ACC112 (cell line): ENCODE results near the gene KCNMB2.

ENCODE experiments used
- H2AFZ ChIP-seq: fragments of 200-600 bp; sonication (generic); one replicate; pipeline ENCODE4 v1.6.0; 2017; ENCODE audit warnings: antibody characterized with exemption, low read length; ENCODE audit not compliant: unreplicated experiment
- H3K27ac ChIP-seq: fragments of 200-600 bp; sonication (generic); 2 replicates; pipeline ENCODE4 v1.5.1; 2014; ENCODE audit warnings: low read depth, mild to moderate bottlenecking, antibody characterized with exemption, low read length, moderate library complexity
- H3K27me3 ChIP-seq: fragments of 200-600 bp; sonication (generic); 2 replicates; pipeline ENCODE4 v1.6.1; 2014; ENCODE audit warnings: mild to moderate bottlenecking, antibody characterized with exemption, low read length, moderate library complexity, mixed read lengths; ENCODE audit not compliant: insufficient read depth
- H3K36me3 ChIP-seq: fragments of 200-600 bp; sonication (generic); 2 replicates; pipeline ENCODE4 v1.6.1; 2016; ENCODE audit warnings: mild to moderate bottlenecking, antibody characterized with exemption, low read length, moderate library complexity, mixed read lengths; ENCODE audit not compliant: insufficient read depth
- H3K4me1 ChIP-seq: fragments of 200-600 bp; sonication (generic); one replicate; pipeline ENCODE4 v1.6.1; 2016; ENCODE audit warnings: low read length, mixed read lengths; ENCODE audit not compliant: insufficient read depth, unreplicated experiment, control insufficient read depth
- H3K4me3 ChIP-seq: fragments of 200-600 bp; sonication (generic); 2 replicates; pipeline ENCODE4 v1.5.1; 2014; ENCODE audit warnings: mild to moderate bottlenecking, low read depth, low read length
- H3K79me2 ChIP-seq: fragments of 200-600 bp; sonication (generic); one replicate; pipeline ENCODE4 v1.6.0; 2016; ENCODE audit warnings: low read length; ENCODE audit not compliant: control insufficient read depth, unreplicated experiment, insufficient read depth

Gene KCNMB2

GRCh38 chr3:178673529-178673928, 137.3 kb downstream of the KCNMB2 start:
- Histone ChIP-seq H3K4me1 (peaks cover 3% of the 10 kb centered on the region), H3K4me3 (no peak overlapping the region), H3K79me2 (no peaks in the 10 kb centered on the region), H2AFZ (no peak overlapping the region), H3K36me3 (no peaks in the 10 kb centered on the region), H3K27me3 (no peaks in the 10 kb centered on the region), H3K27ac (no peak overlapping the region)

GRCh38 chr3:178676077-178676476, 139.8 kb downstream of the KCNMB2 start:
- Histone ChIP-seq H2AFZ (no peak overlapping the region), H3K27ac (no peak overlapping the region), H3K27me3 (no peaks in the 10 kb centered on the region)

GRCh38 chr3:178676942-178677790, 140.9 kb downstream of the KCNMB2 start:
- Histone ChIP-seq H3K36me3 (no peaks in the 10 kb centered on the region), H3K27me3 (no peaks in the 10 kb centered on the region), H2AFZ (no peak overlapping the region)

More at GRCh38 chr3:178676077-178676476, 139.8 kb downstream of the KCNMB2 start:
- Histone ChIP-seq H3K36me3 (no peaks in the 10 kb centered on the region), H3K4me1 (peaks cover 3% of the 10 kb centered on the region), H3K4me3 (no peak overlapping the region), H3K79me2 (no peaks in the 10 kb centered on the region)

GRCh38 chr3:178677961-178678360, 141.7 kb downstream of the KCNMB2 start:
- no peaks in the 10 kb centered on the region for H3K27me3 ChIP-seq
- no peak overlapping the region for H3K27ac ChIP-seq
- no peaks in the 10 kb centered on the region for H3K4me1 ChIP-seq
- no peaks in the 10 kb centered on the region for H3K36me3 ChIP-seq
- no peak overlapping the region for H3K4me3 ChIP-seq
- H3K79me2 ChIP-seq, result no peaks in the 10 kb centered on the region
- no peak overlapping the region for H2AFZ ChIP-seq

More at GRCh38 chr3:178676942-178677790, 140.9 kb downstream of the KCNMB2 start:
- Histone ChIP-seq H3K27ac (no peak overlapping the region), H3K79me2 (no peaks in the 10 kb centered on the region), H3K4me3 (no peak overlapping the region), H3K4me1 (no peaks in the 10 kb centered on the region)

GRCh38 chr3:178680037-178680436, 143.8 kb downstream of the KCNMB2 start:
- H3K27ac ChIP-seq, result no peak overlapping the region
- no peaks in the 10 kb centered on the region for H3K27me3 ChIP-seq
- no peak overlapping the region for H2AFZ ChIP-seq
- H3K79me2 ChIP-seq, result no peaks in the 10 kb centered on the region
- no peaks in the 10 kb centered on the region for H3K4me1 ChIP-seq
- H3K4me3 ChIP-seq, result no peak overlapping the region
- H3K36me3 ChIP-seq, result no peaks in the 10 kb centered on the region

GRCh38 chr3:178680489-178680888, 144.3 kb downstream of the KCNMB2 start:
- H3K79me2 ChIP-seq, result no peaks in the 10 kb centered on the region
- no peak overlapping the region for H2AFZ ChIP-seq
- no peaks in the 10 kb centered on the region for H3K36me3 ChIP-seq
- H3K4me1 ChIP-seq, result no peaks in the 10 kb centered on the region
- no peak overlapping the region for H3K27ac ChIP-seq
- no peak overlapping the region for H3K4me3 ChIP-seq
- H3K27me3 ChIP-seq, result no peaks in the 10 kb centered on the region

- Histone ChIP-seq H3K36me3 (no peaks in the 10 kb centered on the region), H2AFZ (no peak overlapping the region), H3K27me3 (no peaks in the 10 kb centered on the region), H3K27ac (no peak overlapping the region), H3K79me2 (no peaks in the 10 kb centered on the region), H3K4me1 (no peaks in the 10 kb centered on the region), H3K4me3 (no peak overlapping the region)
Observed at GRCh38 chr3:178684881-178685590, 148.8 kb downstream of the KCNMB2 start.

GRCh38 chr3:178685591-178685906, 149.3 kb downstream of the KCNMB2 start:
- Histone ChIP-seq H3K36me3 (no peaks in the 10 kb centered on the region), H3K4me3 (no peak overlapping the region), H2AFZ (no peak overlapping the region), H3K79me2 (no peaks in the 10 kb centered on the region), H3K27ac (no peak overlapping the region), H3K27me3 (no peaks in the 10 kb centered on the region), H3K4me1 (no peaks in the 10 kb centered on the region)

- Histone ChIP-seq H3K79me2 (no peaks in the 10 kb centered on the region), H2AFZ (no peak overlapping the region), H3K36me3 (no peaks in the 10 kb centered on the region), H3K27me3 (no peaks in the 10 kb centered on the region), H3K4me1 (no peaks in the 10 kb centered on the region), H3K27ac (no peak overlapping the region), H3K4me3 (no peak overlapping the region)
Observed at GRCh38 chr3:178686826-178687225, 150.6 kb downstream of the KCNMB2 start.

- H3K4me1 ChIP-seq, result no peaks in the 10 kb centered on the region
- H3K4me3 ChIP-seq, result no peak overlapping the region
- no peaks in the 10 kb centered on the region for H3K36me3 ChIP-seq
- no peak overlapping the region for H3K27ac ChIP-seq
- no peaks in the 10 kb centered on the region for H3K79me2 ChIP-seq
- no peak overlapping the region for H2AFZ ChIP-seq
- H3K27me3 ChIP-seq, result no peaks in the 10 kb centered on the region
Observed at GRCh38 chr3:178690571-178690970, 154.3 kb downstream of the KCNMB2 start.

- Histone ChIP-seq H3K79me2 (no peaks in the 10 kb centered on the region), H3K27ac (no peak overlapping the region), H3K4me1 (peaks cover 14% of the 10 kb centered on the region), H2AFZ (no peak overlapping the region), H3K27me3 (no peaks in the 10 kb centered on the region), H3K4me3 (no peak overlapping the region), H3K36me3 (no peaks in the 10 kb centered on the region)
Observed at GRCh38 chr3:178699364-178699763, 163.1 kb downstream of the KCNMB2 start.
